Measurements from ENCODE around the gene FHIT.
"Not testable (repeated sequence)": the region's sequence is repeated elsewhere in the genome, so short reads cannot be mapped to it uniquely, and the experiment has no call there.

FHIT gene

DNA sequence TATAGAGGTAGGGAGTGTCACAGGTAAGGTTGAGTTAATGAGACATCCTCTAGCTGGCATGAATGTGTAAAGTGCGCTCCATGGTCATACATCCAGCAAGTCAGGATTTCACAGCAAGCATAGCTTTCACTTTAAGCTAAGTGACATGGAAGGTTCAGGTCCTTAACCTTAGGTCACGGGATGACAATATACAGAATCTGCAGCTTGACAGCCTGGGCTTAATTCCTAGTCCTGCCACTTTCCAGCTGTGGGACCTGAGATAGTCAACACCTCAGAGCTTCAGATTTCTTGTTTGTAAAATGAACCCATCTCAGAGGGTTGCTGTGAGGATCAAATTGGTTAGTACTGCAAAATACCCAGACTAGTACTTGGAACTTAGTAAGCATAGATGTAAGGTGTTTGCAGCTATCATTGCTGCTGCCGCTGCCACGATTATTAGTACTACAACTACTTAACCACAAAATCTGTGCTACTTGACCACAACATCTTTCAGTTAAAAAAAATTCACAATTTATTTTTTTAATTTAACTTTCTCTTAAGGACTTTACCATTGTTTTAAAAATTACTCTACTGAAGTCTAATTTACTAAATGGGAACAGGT is 1311.3 kb downstream of the FHIT start:
- Histone ChIP-seq H3K4me1 (ENCODE audit: control insufficient read depth, insufficient read depth, low read length) (no peaks in the 10 kb centered on the region), H3K36me3 (ENCODE audit: control insufficient read depth, insufficient read depth, low read length) (no peaks in the 10 kb centered on the region), H3K9me3 (ENCODE audit: control insufficient read depth, insufficient read depth, low read depth, low read length) (no peaks in the 10 kb centered on the region), H3K27ac (ENCODE audit: low read depth, low read length) (no peak overlapping the region), H3K27me3 (ENCODE audit: control insufficient read depth, insufficient read depth, low read length) (no peaks in the 10 kb centered on the region), H3K4me3 (ENCODE audit: low read depth, low read length) (no peak overlapping the region), H3K9ac (ENCODE audit: low read length) (no peak overlapping the region)

DNA sequence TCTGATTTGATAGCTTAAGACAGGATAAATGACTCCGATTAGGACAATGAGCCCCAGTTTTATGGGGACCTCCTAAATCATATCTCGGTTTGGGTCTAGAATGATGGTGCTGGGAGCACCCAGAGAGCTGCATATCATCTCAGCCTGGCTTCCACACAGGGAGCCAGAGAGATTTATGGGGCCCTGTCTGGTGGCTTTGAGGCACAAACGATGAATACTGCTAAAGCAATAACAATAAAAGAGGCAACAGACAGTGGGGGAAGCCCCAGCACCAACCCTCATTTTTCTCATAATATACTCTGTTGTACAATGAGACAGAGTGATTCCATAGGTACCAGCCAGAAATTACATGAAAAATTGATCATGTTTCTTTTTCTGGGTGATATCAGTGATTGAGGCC is 1312.4 kb downstream of the FHIT start:
- no peak overlapping the region for H3K27ac ChIP-seq (ENCODE audit: low read depth, low read length)
- no peaks in the 10 kb centered on the region for H3K36me3 ChIP-seq (ENCODE audit: control insufficient read depth, insufficient read depth, low read length)

DNA sequence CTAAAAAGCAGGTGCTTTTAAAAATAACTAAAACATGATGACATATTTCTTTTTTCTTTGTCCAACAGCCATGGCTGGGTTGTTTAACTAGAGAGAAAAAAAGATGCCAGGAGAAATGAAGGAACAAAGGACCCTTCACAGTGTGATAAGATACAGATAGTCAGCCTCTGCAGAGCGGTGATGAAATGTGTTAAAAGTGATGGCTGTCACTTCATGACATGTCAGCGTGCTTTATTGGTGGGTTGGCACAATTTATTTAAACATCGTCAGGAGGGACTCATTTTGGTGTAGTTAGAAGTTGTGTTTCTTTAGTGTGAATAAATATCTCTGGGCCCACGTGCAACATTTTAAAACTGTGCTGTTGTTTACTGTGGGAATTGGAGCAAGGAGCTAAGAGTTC is 1314.1 kb downstream of the FHIT start:
- Histone ChIP-seq H3K4me3 (ENCODE audit: low read depth, low read length) (no peak overlapping the region), H3K27me3 (ENCODE audit: control insufficient read depth, insufficient read depth, low read length) (no peaks in the 10 kb centered on the region), H3K36me3 (ENCODE audit: control insufficient read depth, insufficient read depth, low read length) (no peaks in the 10 kb centered on the region), H3K9me3 (ENCODE audit: control insufficient read depth, insufficient read depth, low read depth, low read length) (no peaks in the 10 kb centered on the region), H3K27ac (ENCODE audit: low read depth, low read length) (no peak overlapping the region), H3K9ac (ENCODE audit: low read length) (no peak overlapping the region), H3K4me1 (ENCODE audit: control insufficient read depth, insufficient read depth, low read length) (no peaks in the 10 kb centered on the region)

More for the DNA sequence above, 1312.4 kb downstream of the FHIT start:
- Histone ChIP-seq H3K27me3 (ENCODE audit: control insufficient read depth, insufficient read depth, low read length) (no peaks in the 10 kb centered on the region), H3K4me3 (ENCODE audit: low read depth, low read length) (no peak overlapping the region), H3K9ac (ENCODE audit: low read length) (no peak overlapping the region), H3K9me3 (ENCODE audit: control insufficient read depth, insufficient read depth, low read depth, low read length) (no peaks in the 10 kb centered on the region), H3K4me1 (ENCODE audit: control insufficient read depth, insufficient read depth, low read length) (no peaks in the 10 kb centered on the region)

DNA sequence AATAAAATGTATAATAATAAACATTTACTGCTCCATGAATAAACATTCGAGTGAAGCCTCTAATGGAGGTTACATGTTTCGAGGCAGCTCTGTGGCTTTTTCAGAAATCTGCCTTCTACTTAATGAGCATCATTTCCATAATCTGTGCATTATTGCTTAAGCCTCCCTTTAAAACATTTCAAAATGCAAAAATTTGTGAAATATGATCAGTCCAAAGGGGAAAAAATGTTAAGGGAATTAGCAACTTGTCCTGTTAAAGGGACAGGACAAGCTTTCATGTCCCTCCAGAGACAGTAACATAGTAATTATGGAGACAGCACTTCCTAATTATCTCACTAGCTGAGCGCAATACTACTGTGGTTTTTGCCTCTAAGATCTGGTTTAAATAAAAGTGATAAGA is 1314.8 kb downstream of the FHIT start:
- Histone ChIP-seq H3K4me3 (ENCODE audit: low read depth, low read length) (no peak overlapping the region), H3K36me3 (ENCODE audit: control insufficient read depth, insufficient read depth, low read length) (no peaks in the 10 kb centered on the region), H3K9me3 (ENCODE audit: control insufficient read depth, insufficient read depth, low read depth, low read length) (no peaks in the 10 kb centered on the region), H3K9ac (ENCODE audit: low read length) (no peak overlapping the region), H3K4me1 (ENCODE audit: control insufficient read depth, insufficient read depth, low read length) (no peaks in the 10 kb centered on the region), H3K27ac (ENCODE audit: low read depth, low read length) (no peak overlapping the region), H3K27me3 (ENCODE audit: control insufficient read depth, insufficient read depth, low read length) (no peaks in the 10 kb centered on the region)

DNA sequence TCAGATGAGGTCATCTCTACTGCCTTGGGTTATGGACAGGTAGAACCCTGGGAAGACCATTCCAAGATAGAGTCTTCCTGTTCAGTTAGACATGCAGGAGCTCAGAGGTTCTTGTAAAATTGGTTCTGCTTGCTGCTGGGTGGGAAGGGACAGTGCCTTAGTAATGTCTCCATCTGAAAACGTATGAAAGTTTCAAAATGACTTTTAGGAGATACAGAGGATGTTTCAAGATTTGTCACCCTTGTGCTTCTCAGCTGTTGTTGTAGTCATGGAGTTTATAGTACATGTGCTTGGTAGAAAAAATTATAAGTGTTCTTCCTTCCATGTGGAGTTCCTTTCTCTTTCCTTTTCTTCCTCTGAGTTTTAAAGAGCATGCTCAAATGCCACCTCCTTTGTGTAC is 1316.2 kb downstream of the FHIT start:
- Histone ChIP-seq H3K4me1 (ENCODE audit: control insufficient read depth, insufficient read depth, low read length) (no peaks in the 10 kb centered on the region), H3K9ac (ENCODE audit: low read length) (no peak overlapping the region), H3K36me3 (ENCODE audit: control insufficient read depth, insufficient read depth, low read length) (no peaks in the 10 kb centered on the region), H3K4me3 (ENCODE audit: low read depth, low read length) (no peak overlapping the region), H3K27me3 (ENCODE audit: control insufficient read depth, insufficient read depth, low read length) (no peaks in the 10 kb centered on the region), H3K9me3 (ENCODE audit: control insufficient read depth, insufficient read depth, low read depth, low read length) (no peaks in the 10 kb centered on the region), H3K27ac (ENCODE audit: low read depth, low read length) (no peak overlapping the region)

DNA sequence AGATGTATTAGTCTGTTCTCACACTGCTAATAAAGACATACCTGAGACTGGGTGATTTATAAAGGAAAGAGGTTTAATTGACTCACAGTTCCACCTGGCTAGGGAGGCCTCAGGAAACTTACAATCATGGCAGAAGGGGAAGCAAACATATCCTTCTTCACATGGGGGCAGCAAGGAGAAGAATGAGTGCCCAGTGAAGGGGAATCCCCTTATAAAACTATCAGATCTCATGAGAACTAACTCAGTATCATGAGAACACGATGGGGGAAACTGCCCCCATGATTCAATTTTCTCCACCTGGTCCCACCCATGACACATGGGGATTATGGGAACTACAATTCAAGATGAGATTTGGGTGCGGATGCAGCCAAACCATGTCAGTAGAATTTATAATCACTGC is 1316.7 kb downstream of the FHIT start:
- H3K27me3 ChIP-seq (ENCODE audit: control insufficient read depth, insufficient read depth, low read length); H3K36me3 ChIP-seq (ENCODE audit: control insufficient read depth, insufficient read depth, low read length); H3K9ac ChIP-seq (ENCODE audit: low read length); H3K4me3 ChIP-seq (ENCODE audit: low read depth, low read length); H3K9me3 ChIP-seq (ENCODE audit: control insufficient read depth, insufficient read depth, low read depth, low read length); H3K4me1 ChIP-seq (ENCODE audit: control insufficient read depth, insufficient read depth, low read length); H3K27ac ChIP-seq (ENCODE audit: low read depth, low read length): not testable (repeated sequence)

DNA sequence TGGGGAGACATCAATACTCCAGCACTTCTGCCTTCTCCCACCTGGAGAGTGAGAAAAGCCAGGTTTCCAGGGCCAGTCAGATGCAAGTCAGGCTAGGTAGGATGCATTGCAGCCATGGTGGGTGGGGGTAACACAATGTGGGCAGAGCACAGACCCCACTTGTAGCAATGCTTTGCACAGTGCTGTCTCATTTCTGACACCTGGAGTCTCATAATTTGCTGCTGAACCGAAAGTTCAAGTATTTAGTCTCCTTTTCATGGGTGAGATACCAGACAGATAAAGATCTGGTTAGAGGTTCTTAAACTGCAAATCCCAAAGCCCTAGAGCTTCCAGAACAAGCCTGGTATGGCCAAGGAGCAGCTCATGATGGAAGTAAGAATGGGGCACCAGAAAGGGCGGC is 1321.1 kb downstream of the FHIT start:
- H3K27ac ChIP-seq (ENCODE audit: low read depth, low read length): no peak overlapping the region
- H3K9me3 ChIP-seq (ENCODE audit: control insufficient read depth, insufficient read depth, low read depth, low read length): no peaks in the 10 kb centered on the region
- H3K4me1 ChIP-seq (ENCODE audit: control insufficient read depth, insufficient read depth, low read length): no peaks in the 10 kb centered on the region
- no peaks in the 10 kb centered on the region for H3K27me3 ChIP-seq (ENCODE audit: control insufficient read depth, insufficient read depth, low read length)
- H3K36me3 ChIP-seq (ENCODE audit: control insufficient read depth, insufficient read depth, low read length): no peaks in the 10 kb centered on the region
- no peak overlapping the region for H3K9ac ChIP-seq (ENCODE audit: low read length)
- H3K4me3 ChIP-seq (ENCODE audit: low read depth, low read length): no peak overlapping the region

DNA sequence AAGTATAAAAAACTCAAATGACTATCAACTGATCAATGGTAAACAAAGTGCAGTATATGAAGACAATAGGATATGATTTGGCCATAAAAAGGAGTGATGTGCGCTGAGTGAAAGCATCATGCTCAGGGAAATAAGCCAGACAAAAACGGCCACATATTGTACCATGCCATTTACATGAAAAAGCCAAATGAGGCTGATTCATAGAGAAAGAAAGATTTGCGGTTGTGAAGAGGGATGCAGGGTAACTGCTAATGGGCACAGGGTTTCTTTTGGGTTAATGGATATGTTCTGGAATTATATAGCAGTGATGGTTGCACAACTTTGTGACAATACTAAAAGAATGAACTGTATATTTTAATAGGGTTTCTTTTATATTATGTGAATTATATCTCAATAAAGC is 1324.2 kb downstream of the FHIT start:
- Histone ChIP-seq H3K9ac (ENCODE audit: low read length) (no peak overlapping the region), H3K4me1 (ENCODE audit: control insufficient read depth, insufficient read depth, low read length) (no peaks in the 10 kb centered on the region)

DNA sequence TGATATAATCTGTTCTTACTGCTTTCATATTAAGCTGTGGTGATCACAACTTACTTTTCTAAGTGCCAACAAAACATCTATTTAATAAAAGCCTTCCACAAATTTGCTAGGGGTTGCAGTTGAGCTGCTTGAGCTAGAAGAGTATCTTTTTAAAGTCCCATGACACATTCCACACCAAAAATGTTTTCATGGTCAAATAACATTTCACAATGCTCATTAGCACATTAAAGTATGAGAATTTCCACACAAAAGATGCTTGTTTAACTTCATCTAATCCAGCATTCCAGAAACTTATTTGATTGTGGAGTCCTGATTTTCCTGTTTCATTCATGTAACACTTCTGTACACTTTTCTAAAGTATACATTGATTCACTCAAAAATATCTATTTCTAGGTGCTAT is 1325.3 kb downstream of the FHIT start:
- Histone ChIP-seq H3K36me3 (ENCODE audit: control insufficient read depth, insufficient read depth, low read length) (no peaks in the 10 kb centered on the region), H3K27me3 (ENCODE audit: control insufficient read depth, insufficient read depth, low read length) (no peaks in the 10 kb centered on the region), H3K9ac (ENCODE audit: low read length) (no peak overlapping the region), H3K4me3 (ENCODE audit: low read depth, low read length) (no peak overlapping the region), H3K9me3 (ENCODE audit: control insufficient read depth, insufficient read depth, low read depth, low read length) (no peaks in the 10 kb centered on the region), H3K4me1 (ENCODE audit: control insufficient read depth, insufficient read depth, low read length) (no peaks in the 10 kb centered on the region), H3K27ac (ENCODE audit: low read depth, low read length) (no peak overlapping the region)

More for the DNA sequence above, 1324.2 kb downstream of the FHIT start:
- Histone ChIP-seq H3K4me3 (ENCODE audit: low read depth, low read length) (no peak overlapping the region), H3K27ac (ENCODE audit: low read depth, low read length) (no peak overlapping the region), H3K27me3 (ENCODE audit: control insufficient read depth, insufficient read depth, low read length) (no peaks in the 10 kb centered on the region), H3K36me3 (ENCODE audit: control insufficient read depth, insufficient read depth, low read length) (no peaks in the 10 kb centered on the region), H3K9me3 (ENCODE audit: control insufficient read depth, insufficient read depth, low read depth, low read length) (no peaks in the 10 kb centered on the region)

DNA sequence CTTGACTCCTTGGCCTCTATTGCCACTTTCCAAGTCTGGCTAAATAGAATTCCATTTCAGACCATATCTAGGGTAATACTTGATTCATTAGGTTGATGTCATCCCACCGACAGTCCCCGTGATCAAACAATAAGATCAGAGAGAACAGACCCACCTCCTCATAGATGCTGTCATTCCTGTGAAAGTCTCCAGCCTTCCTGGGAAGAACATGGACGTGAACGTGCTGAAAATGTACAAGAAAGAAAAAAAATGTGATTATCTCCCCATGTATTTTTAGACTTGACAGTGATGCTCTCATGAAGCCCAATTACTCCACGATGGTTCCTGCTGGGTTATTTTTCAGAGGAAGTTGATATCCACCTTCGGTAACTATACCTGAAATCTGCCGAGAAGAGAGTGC is 1329.1 kb downstream of the FHIT start:
- no peak overlapping the region for H3K27ac ChIP-seq (ENCODE audit: low read depth, low read length)
- H3K9ac ChIP-seq (ENCODE audit: low read length): no peak overlapping the region
- H3K4me3 ChIP-seq (ENCODE audit: low read depth, low read length): no peak overlapping the region
- H3K9me3 ChIP-seq (ENCODE audit: control insufficient read depth, insufficient read depth, low read depth, low read length): no peaks in the 10 kb centered on the region
- H3K36me3 ChIP-seq (ENCODE audit: control insufficient read depth, insufficient read depth, low read length): no peaks in the 10 kb centered on the region
- H3K27me3 ChIP-seq (ENCODE audit: control insufficient read depth, insufficient read depth, low read length): no peaks in the 10 kb centered on the region
- H3K4me1 ChIP-seq (ENCODE audit: control insufficient read depth, insufficient read depth, low read length): no peaks in the 10 kb centered on the region

DNA sequence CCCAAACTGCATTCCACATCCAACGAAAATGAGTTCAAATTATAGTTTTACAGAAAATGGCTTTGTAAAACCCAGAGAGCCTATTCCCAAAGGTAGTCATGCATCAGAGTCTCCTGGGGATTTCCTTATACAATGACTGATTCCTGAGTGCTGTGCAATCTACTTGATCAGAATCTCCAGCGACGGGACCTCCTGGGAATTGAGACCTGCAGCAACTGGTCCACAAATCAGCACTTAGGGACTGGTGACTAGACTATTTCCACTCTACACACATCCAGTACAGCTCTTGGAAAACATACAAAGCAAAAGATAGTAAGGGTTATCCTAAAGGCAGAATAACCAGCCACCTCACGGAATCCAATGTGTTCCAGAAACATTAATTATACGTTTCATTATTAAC is 1330.4 kb downstream of the FHIT start:
- Histone ChIP-seq H3K4me1 (ENCODE audit: control insufficient read depth, insufficient read depth, low read length) (no peaks in the 10 kb centered on the region), H3K27me3 (ENCODE audit: control insufficient read depth, insufficient read depth, low read length) (no peaks in the 10 kb centered on the region), H3K36me3 (ENCODE audit: control insufficient read depth, insufficient read depth, low read length) (no peaks in the 10 kb centered on the region), H3K9me3 (ENCODE audit: control insufficient read depth, insufficient read depth, low read depth, low read length) (no peaks in the 10 kb centered on the region), H3K27ac (ENCODE audit: low read depth, low read length) (no peak overlapping the region), H3K4me3 (ENCODE audit: low read depth, low read length) (no peak overlapping the region), H3K9ac (ENCODE audit: low read length) (no peak overlapping the region)

DNA sequence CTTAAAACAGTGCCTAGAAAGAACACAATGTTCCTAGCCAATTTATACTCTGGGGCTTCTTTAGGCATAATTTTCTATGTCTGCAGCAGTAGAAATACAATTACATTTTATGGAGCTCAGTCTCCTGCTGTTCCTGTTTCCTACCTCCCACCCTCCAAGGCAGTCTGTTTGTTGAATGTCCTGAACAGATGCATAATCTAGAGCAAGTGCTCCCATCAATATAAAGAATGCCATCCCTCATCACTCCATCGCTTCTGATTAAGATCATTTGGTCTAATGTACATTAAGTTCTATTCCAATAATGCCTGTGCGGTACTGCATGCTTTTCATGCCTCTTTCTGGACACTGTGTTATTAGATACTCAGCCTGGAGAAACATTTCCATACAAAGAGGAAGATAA is 1331.7 kb downstream of the FHIT start:
- Histone ChIP-seq H3K27me3 (ENCODE audit: control insufficient read depth, insufficient read depth, low read length) (no peaks in the 10 kb centered on the region), H3K9me3 (ENCODE audit: control insufficient read depth, insufficient read depth, low read depth, low read length) (no peaks in the 10 kb centered on the region), H3K4me3 (ENCODE audit: low read depth, low read length) (no peak overlapping the region), H3K9ac (ENCODE audit: low read length) (no peak overlapping the region), H3K4me1 (ENCODE audit: control insufficient read depth, insufficient read depth, low read length) (no peaks in the 10 kb centered on the region), H3K27ac (ENCODE audit: low read depth, low read length) (no peak overlapping the region), H3K36me3 (ENCODE audit: control insufficient read depth, insufficient read depth, low read length) (no peaks in the 10 kb centered on the region)
